NCI-H1417 (cell line): Measurements from ENCODE around the gene CLTRN.
"Not testable (repeated sequence)": the region's sequence is repeated elsewhere in the genome, so short reads cannot be mapped to it uniquely, and the experiment has no call there.

ENCODE experiments used
- DNase-seq, 3 experiments: peaks; one replicate each; lab custom pipeline; 2025; lab: John Stamatoyannopoulos, UW

CLTRN gene

GRCh38 chrX:15664487-15665444, at the start of gene CLTRN:
Gene CLTRN, minus strand, starts transcription at chrX:15664805. Its CDS starts 30 bp downstream, at chrX:15664775.
- DNase-seq = no peak

- not testable (repeated sequence) for DNase-seq
These were observed 39.7 kb upstream of the CLTRN start for GRCh38 chrX:15704273-15704672.

- not testable (repeated sequence) for DNase-seq
These were observed 39.2 kb upstream of the CLTRN start for GRCh38 chrX:15703809-15704208.

- DNase-seq = no peak
These were observed 38.1 kb upstream of the CLTRN start for GRCh38 chrX:15702488-15703371.

GRCh38 chrX:15696516-15696915, 31.9 kb upstream of the CLTRN start:
- no peak for DNase-seq

GRCh38 chrX:15694941-15695451, 30.4 kb upstream of the CLTRN start:
- DNase-seq = no peak

DNA sequence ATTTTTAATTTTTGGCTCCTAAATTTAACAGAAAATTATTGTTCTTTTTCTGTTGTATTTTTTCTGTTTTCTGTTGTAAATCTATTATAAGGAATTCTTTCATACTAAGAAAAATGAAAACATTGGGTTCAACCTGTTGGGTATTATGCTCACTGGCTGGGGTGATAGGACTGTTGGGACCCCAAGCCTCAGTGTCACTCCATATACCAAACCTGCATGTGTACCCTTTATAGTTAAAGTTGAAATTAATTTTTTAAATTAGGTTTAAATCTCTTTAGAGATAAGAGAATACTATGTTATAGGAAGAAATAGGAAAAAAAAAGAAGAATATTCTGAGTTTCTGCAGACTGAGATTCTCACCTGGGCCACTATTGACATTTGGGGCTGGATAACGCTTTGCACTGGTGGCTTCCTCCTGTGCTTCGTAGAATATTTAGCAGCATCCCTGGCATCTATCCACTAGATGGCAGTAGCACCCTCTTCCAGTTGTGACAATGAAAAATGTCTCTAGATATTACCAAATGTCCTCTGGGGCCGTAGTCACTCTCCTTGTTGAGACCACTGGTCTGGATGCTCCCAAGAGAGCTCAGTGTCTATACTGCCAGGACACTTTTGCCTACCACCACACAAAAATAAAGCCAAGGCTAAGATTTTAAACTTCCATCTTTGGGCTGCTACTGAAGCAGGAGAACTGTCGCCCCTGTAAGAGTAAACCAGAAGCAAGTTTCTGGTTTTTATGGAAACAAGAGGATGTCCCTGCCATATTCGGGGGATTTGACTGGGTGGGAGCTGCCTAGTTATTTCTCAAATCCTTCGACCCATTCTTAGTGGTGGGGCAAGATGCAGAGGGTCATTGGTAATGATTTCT, 22.4 kb upstream of the CLTRN start:
- DNase-seq = peak; percentile 54 to 89 (median 64)

GRCh38 chrX:15683193-15683592, 18.6 kb upstream of the CLTRN start:
- DNase-seq = no peak

DNA sequence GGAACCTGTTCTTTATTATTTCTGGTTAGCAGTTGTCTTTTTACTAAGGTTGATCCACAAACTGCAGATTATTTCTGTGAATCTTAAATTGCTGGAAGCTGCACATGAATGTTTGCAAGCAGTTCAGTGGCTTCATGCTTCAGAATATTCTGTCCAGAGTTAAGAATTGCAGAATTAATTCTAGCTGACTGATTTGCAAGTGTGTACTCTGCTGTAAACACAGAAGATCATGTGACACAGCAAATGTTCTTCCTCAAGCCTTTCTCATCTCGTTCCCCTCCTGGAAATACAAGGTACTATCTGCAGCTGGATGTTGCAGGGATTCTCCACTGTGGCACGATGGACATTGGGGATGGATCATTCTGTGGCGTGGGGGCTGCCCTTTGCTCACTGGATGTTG, 16.8 kb upstream of the CLTRN start:
- no peak for DNase-seq

GRCh38 chrX:15680401-15680800, 15.8 kb upstream of the CLTRN start:
- no peak for DNase-seq

- peak in 2 of 3 experiments; percentile 4 to 17 for DNase-seq
These were observed 14.6 kb upstream of the CLTRN start for GRCh38 chrX:15679246-15679645.

DNA sequence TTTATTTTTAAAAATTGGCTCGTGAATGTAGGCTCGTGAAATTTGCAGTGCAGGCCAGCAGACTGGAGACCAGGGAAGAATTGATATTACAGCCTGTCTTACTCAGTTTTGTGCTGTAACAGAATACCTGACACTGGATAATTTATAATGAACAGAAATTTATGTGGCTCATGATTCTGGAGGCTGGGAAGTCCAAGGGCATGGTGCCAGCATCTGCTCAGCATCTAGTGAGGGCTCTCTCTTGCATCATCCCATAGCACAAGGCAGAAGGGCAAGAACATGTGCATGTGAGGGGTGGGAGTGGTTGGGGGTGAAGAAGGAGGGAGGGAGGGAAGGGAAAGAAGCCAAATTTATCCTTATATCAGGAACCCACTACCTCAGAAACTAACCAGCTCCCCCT, 13.7 kb upstream of the CLTRN start:
- no peak for DNase-seq

DNA sequence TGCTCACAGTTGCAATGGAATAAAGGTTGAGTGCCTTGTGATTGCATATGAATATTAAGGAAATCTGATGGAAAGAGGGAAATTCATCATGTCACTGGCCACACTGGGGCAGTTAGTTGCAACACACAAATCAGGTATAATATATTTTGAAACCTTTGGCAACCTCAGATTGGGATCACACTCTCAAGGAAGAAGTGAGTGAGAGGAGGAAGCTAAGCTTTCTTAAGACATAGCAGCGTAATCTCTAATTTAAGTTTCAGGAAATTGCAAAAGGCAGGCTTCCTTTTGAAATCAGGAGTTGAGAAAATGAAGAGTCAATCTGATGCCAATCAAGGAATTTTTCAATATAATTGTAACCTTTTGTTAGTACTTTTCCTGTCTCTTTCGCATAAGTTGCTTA, 12.3 kb upstream of the CLTRN start:
- DNase-seq = no peak

DNA sequence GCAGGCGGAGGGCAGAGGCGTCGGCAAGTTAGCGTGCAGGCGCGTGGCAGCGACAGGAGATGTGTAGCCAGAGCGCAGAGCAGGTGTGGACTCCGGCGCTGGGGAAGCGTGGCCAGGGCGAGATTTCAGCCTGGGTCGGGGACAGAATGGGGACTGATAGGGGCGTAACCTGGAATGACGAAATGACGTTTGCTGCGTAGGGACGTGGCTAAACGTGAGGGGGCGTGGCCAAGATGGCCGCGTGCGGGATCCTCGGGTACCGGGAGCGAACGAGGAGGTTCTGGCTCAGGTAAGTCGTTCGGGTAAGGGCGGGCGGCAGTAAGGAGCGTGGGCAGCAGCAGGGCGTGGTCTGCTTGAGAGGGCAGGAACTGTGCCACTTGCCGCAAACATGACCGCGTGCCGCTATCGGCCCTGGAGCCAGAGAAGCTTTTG, 10.9 kb upstream of the CLTRN start:
- DNase-seq = peak; percentile 83 to 100 (median 99)

- DNase-seq = peak; percentile 92 to 100 (median 100)
These were observed 10.4 kb upstream of the CLTRN start for GRCh38 chrX:15674841-15675489.

- no peak for DNase-seq
These were observed 9.9 kb upstream of the CLTRN start for GRCh38 chrX:15674514-15674840.

DNA sequence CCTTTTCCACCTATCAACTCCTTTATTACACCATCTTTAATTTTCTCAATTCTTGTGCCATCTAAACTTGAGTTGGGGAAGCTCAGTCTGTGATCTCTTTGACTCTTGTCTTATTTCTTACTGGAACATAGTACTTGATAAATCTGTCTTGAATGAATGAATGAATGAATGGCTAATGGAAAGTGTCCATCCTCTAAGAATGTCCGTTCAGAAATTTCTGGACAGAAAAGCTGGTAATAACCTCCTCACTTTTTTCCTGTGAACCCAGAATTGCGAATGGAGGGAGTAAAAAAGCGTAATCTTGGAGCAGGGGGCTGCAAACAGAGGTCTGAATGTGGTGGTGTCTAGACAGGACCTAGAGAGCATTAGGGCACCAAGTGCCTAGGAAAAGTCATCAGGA, 9.4 kb upstream of the CLTRN start:
- DNase-seq = no peak

- no peak for DNase-seq
These were observed 8.3 kb upstream of the CLTRN start for GRCh38 chrX:15672881-15673280.

GRCh38 chrX:15663439-15663838, 1.2 kb downstream of the CLTRN start:
- no peak for DNase-seq

- DNase-seq = not testable (repeated sequence)
These were observed 9.8 kb downstream of the CLTRN start for GRCh38 chrX:15654804-15655203.

DNA sequence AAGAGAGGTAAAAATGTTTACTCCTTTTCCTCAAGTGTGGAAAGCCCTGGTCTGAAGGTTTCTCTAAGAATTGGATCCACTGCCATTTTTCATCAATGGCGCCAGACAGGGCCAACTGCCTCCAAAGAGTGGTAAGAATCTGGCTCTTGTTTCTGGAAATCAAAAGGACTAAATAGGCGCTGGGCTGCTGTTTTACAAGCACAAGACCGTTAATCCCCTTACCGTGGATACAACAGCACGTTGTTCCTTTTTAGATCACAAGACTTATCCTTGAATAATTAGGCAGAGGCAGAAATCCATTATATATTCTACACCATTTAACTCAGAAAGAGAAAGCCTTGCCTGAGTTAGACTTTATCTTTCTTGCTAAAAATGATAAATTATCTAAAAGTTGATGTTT, 10.6 kb downstream of the CLTRN start:
- no peak for DNase-seq
